Putamen (tissue), 1 donor: ENCODE measurements around the gene RGS21.
A peak's percentile ranks its signal among the peaks of the same experiment; 100 is the strongest.

Experiments
- DNase-seq: peaks from one replicate; pipeline ENCODE4 v3.0.0-alpha.2; 2016; ENCODE audit warnings: low spot score

Gene RGS21

GRCh38 chr1:192379554-192379953, 62.8 kb downstream of the RGS21 start:
- DNase-seq: peak; percentile 66

- DNase-seq: no peak
Measured at GRCh38 chr1:192382758-192383157, 66.0 kb downstream of the RGS21 start.

GRCh38 chr1:192386051-192386650, 69.4 kb downstream of the RGS21 start:
- no peak for DNase-seq

- DNase-seq: no peak
Measured at GRCh38 chr1:192395211-192395610, 78.4 kb downstream of the RGS21 start.

- no peak for DNase-seq
Measured at GRCh38 chr1:192395895-192396294, 79.1 kb downstream of the RGS21 start.

GRCh38 chr1:192399161-192399560, 82.4 kb downstream of the RGS21 start:
- no peak for DNase-seq

GRCh38 chr1:192401825-192402224, 85.0 kb downstream of the RGS21 start:
- no peak for DNase-seq

- DNase-seq: no peak
Measured at GRCh38 chr1:192402571-192402970, 85.8 kb downstream of the RGS21 start.

GRCh38 chr1:192407206-192407605, 90.4 kb downstream of the RGS21 start:
- no peak for DNase-seq
